GM10847 (cell line): ENCODE data around the gene APOB.

Experiments used
- POLR2A ChIP-seq: IDR thresholded peaks from 2 replicates; pipeline ENCODE4 v1.6.1; 2011; ENCODE audit not compliant: insufficient read length; ENCODE audit errors: extremely low read depth

APOB gene

GRCh38 chr2:21040468-21041377, 3.1 kb downstream of the APOB start:
- TF ChIP-seq POLR2A = no peak

GRCh38 chr2:21039979-21040467, 3.9 kb downstream of the APOB start:
- no peak for TF ChIP-seq POLR2A

GRCh38 chr2:21039080-21039556, 4.8 kb downstream of the APOB start:
- no peak for TF ChIP-seq POLR2A

- no peak for TF ChIP-seq POLR2A
These were observed 5.3 kb downstream of the APOB start for GRCh38 chr2:21038403-21039073.

GRCh38 chr2:21037671-21038108, 6.2 kb downstream of the APOB start:
- TF ChIP-seq POLR2A = no peak

GRCh38 chr2:21036708-21037670, 6.9 kb downstream of the APOB start:
- TF ChIP-seq POLR2A = no peak

- TF ChIP-seq POLR2A = no peak
These were observed 7.7 kb downstream of the APOB start for GRCh38 chr2:21035974-21036707.

GRCh38 chr2:21035282-21035973, 8.4 kb downstream of the APOB start:
- TF ChIP-seq POLR2A = no peak

GRCh38 chr2:21034972-21035279, 8.9 kb downstream of the APOB start:
- no peak for TF ChIP-seq POLR2A

GRCh38 chr2:21034156-21034971, 9.5 kb downstream of the APOB start:
- TF ChIP-seq POLR2A = no peak

- no peak for TF ChIP-seq POLR2A
These were observed 10.4 kb downstream of the APOB start for GRCh38 chr2:21033237-21034155.
